GM19035 (cell line): Measurements from ENCODE around the gene TRPV4.

Experiments used
- ATAC-seq: cut with Tn5 transposase; IDR thresholded peaks from one replicate; pipeline ENCODE4 v1.9.1; 2021; ENCODE audit not compliant: unreplicated experiment

The TRPV4 gene

GRCh38 chr12:109782326-109782703 is 50.9 kb downstream of the TRPV4 start:
- ATAC-seq = no peak

- no peak for ATAC-seq
These were observed 51.4 kb downstream of the TRPV4 start for GRCh38 chr12:109781668-109782325.

GRCh38 chr12:109779382-109779781 is 53.8 kb downstream of the TRPV4 start:
- ATAC-seq = no peak

- no peak for ATAC-seq
These were observed 54.5 kb downstream of the TRPV4 start for GRCh38 chr12:109778684-109779083.

- ATAC-seq = no peak
These were observed 55.7 kb downstream of the TRPV4 start for GRCh38 chr12:109777544-109777943.

GRCh38 chr12:109776624-109777023 is 56.6 kb downstream of the TRPV4 start:
- no peak for ATAC-seq

- ATAC-seq = no peak
These were observed 57.9 kb downstream of the TRPV4 start for GRCh38 chr12:109775172-109775881.

- no peak for ATAC-seq
These were observed 59.7 kb downstream of the TRPV4 start for GRCh38 chr12:109773384-109774011.

- ATAC-seq = no peak
These were observed 60.4 kb downstream of the TRPV4 start for GRCh38 chr12:109772622-109773321.

- ATAC-seq = no peak
These were observed 61.2 kb downstream of the TRPV4 start for GRCh38 chr12:109771746-109772621.

- no peak for ATAC-seq
These were observed 62.1 kb downstream of the TRPV4 start for GRCh38 chr12:109770861-109771670.

- no peak for ATAC-seq
These were observed 62.9 kb downstream of the TRPV4 start for GRCh38 chr12:109770104-109770860.

GRCh38 chr12:109768901-109769670 is 64.1 kb downstream of the TRPV4 start:
- ATAC-seq = no peak

GRCh38 chr12:109767991-109768900 is 65.0 kb downstream of the TRPV4 start:
- no peak for ATAC-seq

- ATAC-seq = no peak
These were observed 65.7 kb downstream of the TRPV4 start for GRCh38 chr12:109767456-109767855.

- no peak for ATAC-seq
These were observed 66.9 kb downstream of the TRPV4 start for GRCh38 chr12:109766251-109766778.

GRCh38 chr12:109765446-109765810 is 67.8 kb downstream of the TRPV4 start:
- ATAC-seq = no peak
